Measurements from ENCODE around the gene GUCY2D.

DNA sequence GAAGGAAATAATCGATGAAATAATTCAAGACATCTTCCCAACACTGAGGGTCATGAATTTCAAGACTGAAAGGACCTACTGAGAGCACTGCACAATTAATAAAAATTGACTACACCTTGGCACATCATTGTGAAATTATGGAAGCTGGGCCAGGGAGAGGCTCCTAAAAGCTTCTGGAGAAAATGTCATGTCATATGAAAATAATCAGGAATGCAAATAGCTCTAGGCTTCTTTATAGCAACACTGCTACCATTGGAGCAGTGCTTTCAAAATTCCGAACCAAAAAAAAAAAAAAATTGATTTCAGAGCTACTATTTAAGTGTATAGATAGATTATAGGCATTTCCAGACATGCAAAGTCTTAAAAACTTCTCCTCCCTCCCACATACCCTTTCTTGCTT lies 30.0 kb downstream of the GUCY2D start:
- TF ChIP-seq EZH2 (IDR thresholded peaks at IDR 0.05; ENCODE audit: low read length) (no peak), CTCF (optimal IDR thresholded peaks at IDR 0.05 in 1 of 3, IDR thresholded peaks at IDR 0.05 in 1 of 3, conservative IDR thresholded peaks at IDR 0.05 in 1 of 3; ENCODE audit: extremely low read depth in 1 of 3, insufficient read depth in 2 of 3, low read length in 3 of 3) (no peak)

Data from keratinocyte (primary cell).